ENCODE data around the gene UAP1L1. TPM values are rescaled to one million over a fixed set of nuclear protein-coding genes. Genes with fewer than 3 reads are reported as not detected.

Gene UAP1L1
- total and polyA plus RNA-seq, 5 donors = 9.8 to 14.0 (median 12.2) TPM

DNA sequence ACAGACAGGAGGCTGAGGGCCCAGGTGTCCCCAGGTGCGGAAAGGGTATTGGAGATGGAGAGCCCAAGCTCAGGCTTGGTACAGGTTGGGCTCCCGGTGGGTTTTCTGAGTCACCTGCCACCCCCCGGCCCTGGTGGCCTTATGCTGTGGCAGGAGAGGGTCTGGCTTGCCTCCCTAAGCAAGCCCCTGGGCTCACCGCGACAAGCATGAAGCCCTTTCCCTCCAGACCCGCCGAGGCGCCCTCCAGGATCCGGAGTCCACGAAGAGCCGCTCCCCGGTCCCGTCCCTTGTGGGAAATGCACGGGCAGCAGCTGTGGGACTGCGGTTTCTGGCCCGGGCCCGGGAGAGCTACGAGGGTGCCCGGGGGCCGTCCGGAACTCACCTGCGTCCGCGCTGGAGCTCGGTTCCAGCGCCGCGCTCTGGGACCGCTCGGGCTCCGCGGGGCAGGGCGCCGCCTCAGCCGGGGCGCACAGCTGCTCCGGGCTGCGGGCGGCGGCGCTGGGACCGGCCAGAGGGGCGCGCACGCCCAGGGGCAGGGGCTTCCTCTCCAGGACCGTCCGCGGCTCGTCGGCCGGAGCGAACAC is 7.7 kb upstream of the UAP1L1 start:
- WGBS = 7% methylated on average over 52 of the region's 52 CpGs
- no peak overlapping the region for H3K4me3 ChIP-seq (ENCODE audit: low read length)
- intact Hi-C loops (cut with DNase I) = loop anchor here in 1 of 4 donors (10.0 kb wide), 1 partner anchor 285 kb away; no protein-coding TSS in a partner anchor
- H3K27me3 ChIP-seq (ENCODE audit: control insufficient read depth, insufficient read depth) = no peaks in the 10 kb centered on the region
- ATAC-seq = no peak
- H3K4me1 ChIP-seq (ENCODE audit: control insufficient read depth, insufficient read depth, low read length) = no peaks in the 10 kb centered on the region
- H3K27ac ChIP-seq (ENCODE audit: low read length) = no peak overlapping the region
- H3K9me3 ChIP-seq (ENCODE audit: control insufficient read depth, low read length) = no peaks in the 10 kb centered on the region
- DNase-seq = peak in 2 of 3 donors; percentile 50 to 61

DNA sequence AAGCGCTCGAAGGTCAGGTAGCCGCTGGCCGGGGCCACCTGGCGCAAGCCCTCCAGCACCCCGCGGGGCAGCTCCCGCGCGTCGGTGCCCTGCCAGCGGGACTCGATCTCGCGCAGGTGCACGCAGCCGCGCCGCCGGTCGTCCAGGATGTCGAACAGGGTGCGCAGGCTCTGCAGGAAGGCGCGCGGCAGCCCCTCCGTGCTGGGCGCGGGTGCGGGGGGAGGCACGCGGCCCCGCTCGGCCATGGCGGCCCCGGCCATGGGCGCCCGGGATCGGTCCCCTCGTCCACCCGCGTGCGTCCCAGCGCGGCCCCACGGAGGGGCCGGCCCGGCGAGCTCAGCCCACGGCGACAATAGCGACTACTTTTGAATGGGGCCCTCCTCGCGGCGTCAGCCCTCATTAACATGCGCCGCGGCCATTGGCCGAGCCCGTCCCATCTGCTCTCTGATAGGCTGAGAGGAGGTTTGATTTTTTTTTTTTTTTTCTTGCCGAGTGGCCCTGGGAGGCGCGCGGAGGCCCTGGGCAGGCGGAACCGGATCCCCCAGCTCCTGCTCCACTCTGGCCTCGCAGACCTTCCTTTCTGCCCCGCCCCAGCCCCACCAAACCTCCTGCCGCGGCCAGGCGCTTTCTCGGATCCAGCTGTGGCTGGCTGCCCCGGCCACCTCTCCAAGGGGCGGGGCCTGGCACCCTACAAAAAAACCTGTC is 7.0 kb upstream of the UAP1L1 start, which contains the start of gene SAPCD2:
TSS of gene SAPCD2 (minus strand) at position 357 of the 705 bp plus-strand sequence. CDS start at position 260, 97 bp downstream.
- peak within 1 kb of the TSS; percentile 48 for H3K4me3 ChIP-seq (ENCODE audit: low read length)
- peak; percentile 92 to 94 for ATAC-seq

DNA sequence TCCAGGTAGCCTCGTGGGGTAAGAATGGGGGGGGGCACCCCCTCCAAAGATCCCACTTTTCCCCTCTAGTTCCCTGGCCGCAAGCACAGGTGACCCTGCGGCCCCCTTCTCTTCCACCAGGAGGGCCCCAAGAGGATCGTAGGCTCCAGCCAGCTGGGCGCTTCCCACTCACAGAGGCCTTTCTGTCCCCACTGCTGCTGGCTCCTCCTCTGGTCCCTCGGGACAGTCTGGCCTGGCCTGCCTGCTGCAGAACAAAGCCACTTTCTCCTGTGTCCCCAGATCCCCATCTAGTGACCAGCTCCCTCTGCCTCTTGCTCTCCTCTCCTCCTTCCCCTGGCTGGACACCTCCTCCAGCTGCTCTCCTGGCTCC is 6.4 kb upstream of the UAP1L1 start:
- ATAC-seq (peak; percentile 42 to 47), DNase-seq (peak; percentile 67 to 89 (median 87))
- Histone ChIP-seq H3K27me3 (ENCODE audit: control insufficient read depth, insufficient read depth) (no peaks in the 10 kb centered on the region), H3K4me1 (ENCODE audit: control insufficient read depth, insufficient read depth, low read length) (no peaks in the 10 kb centered on the region), H3K27ac (ENCODE audit: low read length) (peak overlapping the region; percentile 49), H3K4me3 (ENCODE audit: low read length) (peak overlapping the region; percentile 48), H3K9me3 (ENCODE audit: control insufficient read depth, low read length) (no peaks in the 10 kb centered on the region)
- intact Hi-C loops (cut with DNase I) = no loop called here
- WGBS = 13% methylated on average over 6 of the region's 6 CpGs

More for the DNA sequence above, 7.0 kb upstream of the UAP1L1 start, which contains the start of gene SAPCD2:
- Histone ChIP-seq H3K27me3 (ENCODE audit: control insufficient read depth, insufficient read depth) (no peaks in the 10 kb centered on the region), H3K27ac (ENCODE audit: low read length) (peak within 1 kb of the TSS; percentile 49), H3K9me3 (ENCODE audit: control insufficient read depth, low read length) (no peaks in the 10 kb centered on the region), H3K4me1 (ENCODE audit: control insufficient read depth, insufficient read depth, low read length) (no peaks in the 10 kb centered on the region)
- under 1% methylated on average over 74 of the region's 74 CpGs for WGBS
- peak; percentile 90 to 96 (median 95) for DNase-seq
- intact Hi-C loops (cut with DNase I) = no loop called here

DNA sequence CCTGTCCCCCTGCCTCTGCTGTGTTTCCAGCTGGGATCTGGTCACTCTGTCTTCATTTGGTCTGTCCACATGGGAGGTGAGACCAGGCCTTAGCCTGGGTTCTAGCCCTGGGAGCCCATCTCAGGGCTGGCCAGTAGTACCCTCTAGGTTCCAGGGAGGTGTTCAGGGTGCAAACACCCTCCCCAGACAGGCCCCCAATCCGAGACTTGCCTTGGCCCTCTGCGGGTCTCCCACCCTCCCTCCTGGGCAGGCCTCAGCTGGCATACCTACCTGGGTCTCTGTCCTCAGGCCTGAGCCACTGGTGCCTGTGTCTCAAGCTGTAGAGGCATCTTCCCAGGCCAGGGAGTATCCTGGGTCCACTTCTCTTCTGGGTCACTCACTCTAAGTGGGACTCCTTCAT is 6.0 kb upstream of the UAP1L1 start:
- Histone ChIP-seq H3K4me1 (ENCODE audit: control insufficient read depth, insufficient read depth, low read length) (no peaks in the 10 kb centered on the region), H3K9me3 (ENCODE audit: control insufficient read depth, low read length) (no peaks in the 10 kb centered on the region), H3K4me3 (ENCODE audit: low read length) (no peak overlapping the region), H3K27ac (ENCODE audit: low read length) (no peak overlapping the region), H3K27me3 (ENCODE audit: control insufficient read depth, insufficient read depth) (no peaks in the 10 kb centered on the region)
- ATAC-seq (peak in 1 of 2 donors; percentile 1), DNase-seq (peak in 2 of 3 donors; percentile 47 to 52)
- WGBS = 93% methylated on average over 2 of the region's 2 CpGs
- intact Hi-C loops (cut with DNase I) = no loop called here

DNA sequence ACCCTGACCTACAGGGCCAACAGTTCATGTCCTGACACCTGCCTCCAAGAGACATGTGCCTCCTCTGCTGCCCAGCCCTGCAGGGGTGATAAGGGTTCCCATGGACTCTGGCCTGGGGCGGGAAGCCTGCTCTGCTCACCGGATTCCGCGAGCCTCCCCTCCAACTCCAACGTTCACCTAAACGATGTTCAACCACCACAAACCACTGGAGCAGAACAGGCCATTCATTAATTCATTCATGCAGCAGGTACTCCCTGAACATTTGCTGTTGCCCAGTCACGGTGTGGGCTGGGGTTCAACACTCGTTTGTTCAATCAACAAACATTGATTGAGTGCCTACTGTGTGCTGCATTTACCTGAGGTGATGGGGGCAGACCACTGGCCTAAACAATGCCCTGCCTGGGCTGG is 3.3 kb upstream of the UAP1L1 start:
- no peak overlapping the region for H3K27ac ChIP-seq (ENCODE audit: low read length)
- ATAC-seq = no peak
- H3K27me3 ChIP-seq (ENCODE audit: control insufficient read depth, insufficient read depth) = no peaks in the 10 kb centered on the region
- intact Hi-C loops (cut with DNase I) = no loop called here
- 88% methylated on average over 8 of the region's 8 CpGs for WGBS
- no peaks in the 10 kb centered on the region for H3K4me1 ChIP-seq (ENCODE audit: control insufficient read depth, insufficient read depth, low read length)
- DNase-seq = peak in 1 of 3 donors; percentile 16
- H3K4me3 ChIP-seq (ENCODE audit: low read length) = no peak overlapping the region
- no peaks in the 10 kb centered on the region for H3K9me3 ChIP-seq (ENCODE audit: control insufficient read depth, low read length)

DNA sequence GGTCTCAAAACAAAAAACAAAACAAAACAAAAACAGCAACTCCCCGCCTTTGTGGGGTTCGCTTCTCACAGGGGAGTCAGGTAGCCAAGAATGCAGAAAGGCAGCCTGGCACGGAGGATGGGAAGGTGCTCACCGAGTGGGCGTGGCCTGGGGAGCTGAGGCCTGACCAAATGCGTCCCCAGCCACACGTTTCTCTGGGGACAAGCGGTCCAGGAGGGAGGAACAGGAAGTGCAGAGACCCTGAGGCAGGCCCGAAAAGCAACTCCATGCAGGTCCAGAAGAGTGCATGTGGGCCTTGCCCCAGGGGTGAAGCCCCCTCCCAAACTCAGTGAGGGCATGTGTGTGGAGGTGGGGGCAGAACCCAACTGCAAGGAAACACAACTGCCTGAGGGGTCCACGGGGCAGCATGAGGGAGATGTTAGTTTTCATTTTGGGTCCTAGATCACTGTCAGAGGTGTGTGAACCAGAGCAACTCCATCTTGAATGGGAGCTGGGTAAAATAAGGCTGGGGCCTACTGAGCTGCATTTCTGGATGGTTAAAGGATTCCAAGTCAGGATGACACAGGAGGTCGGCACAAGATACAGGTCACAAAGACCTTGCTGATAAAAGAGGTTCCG is 2.6 kb upstream of the UAP1L1 start:
- no peak overlapping the region for H3K27ac ChIP-seq (ENCODE audit: low read length)
- H3K9me3 ChIP-seq (ENCODE audit: control insufficient read depth, low read length) = no peaks in the 10 kb centered on the region
- no peaks in the 10 kb centered on the region for H3K27me3 ChIP-seq (ENCODE audit: control insufficient read depth, insufficient read depth)
- intact Hi-C loops (cut with DNase I) = no loop called here
- DNase-seq (peak in 2 of 3 donors; percentile 48 to 50), ATAC-seq (no peak)
- no peaks in the 10 kb centered on the region for H3K4me1 ChIP-seq (ENCODE audit: control insufficient read depth, insufficient read depth, low read length)
- H3K4me3 ChIP-seq (ENCODE audit: low read length) = no peak overlapping the region
- WGBS = 85% methylated on average over 12 of the region's 12 CpGs

DNA sequence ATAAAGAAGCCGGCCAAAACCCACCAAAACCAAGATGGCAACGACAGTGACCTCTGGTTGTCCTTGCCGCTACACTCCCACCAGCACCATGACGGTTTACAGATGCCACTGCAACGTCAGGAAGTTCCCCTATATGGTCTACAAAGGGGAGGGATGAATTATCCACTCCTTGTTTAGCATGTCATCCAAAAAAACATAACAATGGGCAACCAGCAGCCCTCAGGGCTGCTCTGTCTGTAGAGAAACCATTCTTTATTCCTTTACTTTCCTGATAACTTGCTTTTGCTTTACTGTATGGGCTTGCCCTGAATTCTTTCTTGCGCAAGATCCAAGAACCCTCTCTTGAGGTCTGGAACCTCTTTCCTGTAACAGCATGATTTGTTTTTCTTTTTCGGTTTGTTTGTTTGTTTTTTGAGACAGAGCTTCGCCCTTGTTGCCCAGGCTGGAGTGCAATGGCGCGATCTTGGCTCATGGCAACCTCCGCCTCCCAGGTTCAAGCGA is 2.0 kb upstream of the UAP1L1 start:
- no peaks in the 10 kb centered on the region for H3K9me3 ChIP-seq (ENCODE audit: control insufficient read depth, low read length)
- H3K4me3 ChIP-seq (ENCODE audit: low read length) = no peak overlapping the region
- intact Hi-C loops (cut with DNase I) = no loop called here
- no peak for ATAC-seq
- H3K27me3 ChIP-seq (ENCODE audit: control insufficient read depth, insufficient read depth) = no peaks in the 10 kb centered on the region
- no peaks in the 10 kb centered on the region for H3K4me1 ChIP-seq (ENCODE audit: control insufficient read depth, insufficient read depth, low read length)
- DNase-seq = peak in 1 of 3 donors; percentile 4
- WGBS = 82% methylated on average over 12 of the region's 12 CpGs
- H3K27ac ChIP-seq (ENCODE audit: low read length) = no peak overlapping the region

DNA sequence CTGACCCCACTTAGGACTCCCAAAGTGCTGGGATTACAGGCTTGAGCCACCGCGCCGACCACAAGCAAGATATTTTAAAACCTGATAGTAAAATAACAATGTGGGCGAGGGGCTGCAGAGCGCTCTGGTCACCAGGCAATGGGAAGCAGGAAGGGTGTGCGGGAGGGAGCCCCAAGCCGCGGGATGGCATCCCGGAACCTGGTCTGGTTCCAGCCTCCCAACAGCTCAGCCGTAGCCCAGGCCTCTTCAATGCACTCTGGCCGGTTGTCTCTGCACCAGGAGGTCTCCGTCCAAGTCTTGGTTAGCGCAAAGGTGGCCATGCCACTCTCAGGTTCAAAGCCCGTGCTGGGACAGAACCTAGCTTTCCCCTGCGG is 694 bp upstream of the UAP1L1 start:
- Histone ChIP-seq H3K27me3 (ENCODE audit: control insufficient read depth, insufficient read depth) (no peaks in the 10 kb centered on the region), H3K27ac (ENCODE audit: low read length) (peak overlapping the region; percentile 50), H3K4me1 (ENCODE audit: control insufficient read depth, insufficient read depth, low read length) (no peaks in the 10 kb centered on the region), H3K4me3 (ENCODE audit: low read length) (peak overlapping the region; percentile 74), H3K9me3 (ENCODE audit: control insufficient read depth, low read length) (no peaks in the 10 kb centered on the region)
- DNase-seq (no peak), ATAC-seq (no peak)
- WGBS = 56% methylated on average over 15 of the region's 15 CpGs
- intact Hi-C loops (cut with DNase I) = no loop called here

DNA sequence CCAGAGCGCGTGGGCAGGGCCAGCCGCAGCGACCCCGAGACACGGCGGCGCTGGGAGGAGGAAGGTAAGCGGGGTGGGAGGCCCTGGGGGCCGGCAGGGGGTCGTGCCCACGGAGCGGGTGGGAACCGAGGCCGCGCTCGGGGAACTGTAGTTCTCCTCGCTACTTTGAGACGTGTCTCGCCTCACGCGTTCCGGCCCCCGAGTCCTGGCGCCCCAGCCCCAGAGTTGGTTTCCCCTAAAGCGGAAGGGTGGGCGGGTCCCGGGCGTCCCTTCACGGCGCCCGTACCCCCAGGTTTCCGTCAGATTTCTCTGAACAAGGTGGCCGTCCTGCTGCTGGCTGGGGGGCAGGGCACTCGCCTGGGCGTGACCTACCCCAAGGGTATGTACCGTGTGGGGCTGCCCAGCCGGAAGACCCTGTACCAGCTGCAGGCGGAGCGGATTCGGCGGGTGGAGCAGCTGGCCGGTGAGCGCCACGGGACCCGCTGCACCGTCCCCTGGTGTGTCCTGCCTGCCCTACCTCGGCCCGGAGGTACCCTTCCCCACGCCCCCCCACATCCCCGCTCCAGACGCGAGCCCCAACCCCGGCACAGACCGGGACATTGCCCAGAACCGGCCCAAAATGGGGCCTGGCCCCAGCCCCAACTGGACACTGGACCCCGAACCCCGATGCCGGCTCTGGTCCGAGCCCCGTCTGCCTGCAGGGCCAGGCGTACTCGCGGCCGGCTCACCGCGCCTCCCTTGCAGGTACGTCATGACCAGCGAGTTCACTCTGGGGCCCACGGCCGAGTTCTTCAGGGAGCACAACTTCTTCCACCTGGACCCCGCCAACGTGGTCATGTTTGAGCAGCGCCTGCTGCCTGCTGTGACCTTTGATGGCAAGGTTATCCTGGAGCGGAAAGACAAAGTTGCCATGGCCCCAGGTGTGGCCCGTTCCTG is 709 bp downstream of the UAP1L1 start:
- WGBS = 20% methylated on average over 76 of the region's 76 CpGs

DNA sequence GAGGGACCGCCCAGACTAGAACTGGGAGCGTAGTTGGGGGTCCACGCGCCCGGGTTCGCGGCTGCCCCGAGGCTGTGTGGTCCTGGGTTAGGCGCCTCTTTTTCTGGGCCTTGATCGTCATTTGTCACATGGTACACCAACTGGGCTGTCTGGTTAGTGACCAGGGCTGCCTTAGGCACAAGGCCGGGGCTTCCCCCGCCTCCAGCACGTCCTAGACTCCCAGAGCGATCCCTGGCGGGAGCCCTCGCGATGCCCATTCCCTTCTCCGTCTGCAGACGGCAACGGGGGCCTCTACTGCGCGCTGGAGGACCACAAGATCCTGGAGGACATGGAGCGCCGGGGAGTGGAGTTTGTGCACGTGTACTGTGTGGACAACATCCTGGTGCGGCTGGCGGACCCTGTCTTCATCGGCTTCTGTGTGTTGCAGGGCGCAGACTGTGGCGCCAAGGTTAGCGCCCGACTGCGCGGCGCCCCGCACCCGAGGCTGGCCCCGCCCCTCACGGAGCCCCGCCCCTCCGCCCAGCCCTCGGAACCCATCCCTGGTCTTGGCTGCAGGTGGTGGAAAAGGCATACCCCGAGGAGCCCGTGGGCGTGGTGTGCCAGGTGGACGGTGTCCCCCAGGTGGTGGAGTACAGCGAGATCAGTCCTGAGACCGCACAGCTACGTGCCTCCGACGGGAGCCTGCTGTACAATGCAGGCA is 1.5 kb downstream of the UAP1L1 start:
- Histone ChIP-seq H3K4me3 (ENCODE audit: low read length) (no peak overlapping the region), H3K4me1 (ENCODE audit: control insufficient read depth, insufficient read depth, low read length) (no peaks in the 10 kb centered on the region), H3K9me3 (ENCODE audit: control insufficient read depth, low read length) (no peaks in the 10 kb centered on the region), H3K27ac (ENCODE audit: low read length) (no peak overlapping the region), H3K27me3 (ENCODE audit: control insufficient read depth, insufficient read depth) (no peaks in the 10 kb centered on the region)
- DNase-seq (peak in 2 of 3 donors; percentile 49 to 57), ATAC-seq (no peak)
- intact Hi-C loops (cut with DNase I) = no loop called here
- 77% methylated on average over 51 of the region's 51 CpGs for WGBS

More for the DNA sequence above, 709 bp downstream of the UAP1L1 start:
- intact Hi-C loops (cut with DNase I) = no loop called here
- Histone ChIP-seq H3K4me3 (ENCODE audit: low read length) (peak overlapping the region; percentile 74), H3K27ac (ENCODE audit: low read length) (peak overlapping the region; percentile 16), H3K4me1 (ENCODE audit: control insufficient read depth, insufficient read depth, low read length) (no peaks in the 10 kb centered on the region), H3K27me3 (ENCODE audit: control insufficient read depth, insufficient read depth) (no peaks in the 10 kb centered on the region), H3K9me3 (ENCODE audit: control insufficient read depth, low read length) (no peaks in the 10 kb centered on the region)
- DNase-seq (peak in 2 of 3 donors; percentile 74 to 76), ATAC-seq (peak; percentile 17 to 30)
